GM19193 (cell line): ENCODE measurements around the gene TPRG1.

Source experiments
- POLR2A ChIP-seq: IDR thresholded peaks from 4 replicates; pipeline ENCODE4 v1.6.1; 2011; ENCODE audit not compliant: insufficient read depth, insufficient read length; ENCODE audit errors: extremely low read depth

TPRG1 gene

DNA sequence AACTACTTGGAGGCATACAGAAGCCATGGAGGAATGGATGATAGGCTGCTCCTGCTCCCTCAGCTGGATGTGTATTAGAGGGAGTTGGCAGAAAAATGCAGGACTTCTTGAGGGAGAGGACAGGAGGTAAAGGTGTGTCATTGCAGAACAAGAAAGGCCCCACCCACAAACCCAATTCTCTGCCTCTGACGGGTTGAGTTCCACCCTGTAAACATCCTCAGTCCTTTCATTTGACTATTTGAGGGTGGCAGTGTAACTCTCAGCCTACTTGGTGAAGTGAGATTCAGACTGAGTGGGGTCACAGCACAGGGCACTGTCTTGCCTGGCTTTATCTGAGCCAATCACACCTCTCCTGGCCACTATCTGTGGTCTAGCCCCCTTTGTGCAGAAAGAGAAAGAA, at the start of gene TPRG1:
Gene TPRG1, plus strand, starts transcription at position 265 of the 400 bp plus-strand sequence. CDS start 35,414 bp downstream, outside the sequence.
- no peak for TF ChIP-seq POLR2A

DNA sequence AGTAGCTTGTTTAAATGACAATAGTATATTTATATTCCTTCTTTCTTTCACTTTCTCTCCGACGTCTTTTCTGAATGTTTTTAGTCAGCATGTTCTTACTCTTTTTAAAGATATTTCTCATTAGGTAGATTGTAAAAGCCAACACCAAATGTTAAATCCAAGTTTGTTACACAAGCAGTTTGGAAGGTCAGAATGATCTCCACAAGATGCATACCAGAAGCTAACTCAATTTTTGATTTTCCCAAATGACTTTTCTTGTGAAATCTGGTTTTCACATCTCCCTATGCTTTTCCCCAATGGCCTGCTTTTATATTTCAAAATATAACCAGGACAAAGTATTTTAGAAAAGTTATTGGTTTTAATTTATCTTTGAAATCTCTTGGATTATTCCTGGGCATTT, 49.7 kb upstream of the TPRG1 start:
- TF ChIP-seq POLR2A: no peak

GRCh38 chr3:189122526-189123205, 49.1 kb upstream of the TPRG1 start:
- TF ChIP-seq POLR2A: no peak

GRCh38 chr3:189123595-189124387, 48.0 kb upstream of the TPRG1 start:
- no peak for TF ChIP-seq POLR2A

GRCh38 chr3:189132231-189132671, 39.5 kb upstream of the TPRG1 start:
- no peak for TF ChIP-seq POLR2A

DNA sequence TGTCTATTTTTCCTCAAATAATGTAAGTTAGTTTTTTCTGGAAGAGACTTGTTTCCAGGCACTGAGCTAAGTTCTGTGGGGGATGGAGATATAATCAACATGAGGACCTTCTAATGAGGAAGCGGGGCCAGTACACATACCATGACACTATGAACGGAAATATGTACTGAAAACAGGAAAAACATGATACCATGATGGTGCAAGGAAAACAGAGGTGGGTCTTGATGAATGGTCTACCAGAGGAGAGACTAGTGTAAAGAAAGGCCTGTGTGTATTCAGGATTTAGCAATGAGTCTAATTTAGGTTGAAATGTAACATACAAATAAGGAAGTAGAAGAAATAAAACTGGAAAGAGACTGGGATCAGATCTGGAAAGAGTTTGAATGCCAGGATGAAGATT, 38.9 kb upstream of the TPRG1 start:
- no peak for TF ChIP-seq POLR2A

- TF ChIP-seq POLR2A: no peak
These were observed 38.0 kb upstream of the TPRG1 start for GRCh38 chr3:189133768-189134167.

- TF ChIP-seq POLR2A: no peak
These were observed 34.4 kb upstream of the TPRG1 start for GRCh38 chr3:189137416-189137815.

- TF ChIP-seq POLR2A: no peak
These were observed 32.7 kb upstream of the TPRG1 start for GRCh38 chr3:189138901-189139610.

DNA sequence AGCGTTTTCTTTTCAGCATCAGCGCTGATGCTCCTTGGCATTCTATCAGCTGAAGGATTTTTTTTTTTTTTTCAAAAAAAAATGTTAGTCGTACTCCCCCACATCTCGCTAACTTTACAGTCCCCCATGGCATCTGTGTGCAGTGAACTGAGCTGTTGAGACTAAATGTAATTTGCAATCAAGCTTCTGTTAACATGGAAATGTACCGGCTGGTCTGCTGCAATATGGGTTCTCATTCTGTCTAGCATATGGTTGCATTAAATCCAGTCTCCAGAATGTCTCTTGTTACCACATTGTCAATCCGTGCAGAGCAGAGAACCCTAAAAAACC, 32.2 kb upstream of the TPRG1 start:
- no peak for TF ChIP-seq POLR2A

- TF ChIP-seq POLR2A: no peak
These were observed 29.2 kb upstream of the TPRG1 start for GRCh38 chr3:189142527-189142926.

- TF ChIP-seq POLR2A: no peak
These were observed 28.4 kb upstream of the TPRG1 start for GRCh38 chr3:189143321-189143720.

DNA sequence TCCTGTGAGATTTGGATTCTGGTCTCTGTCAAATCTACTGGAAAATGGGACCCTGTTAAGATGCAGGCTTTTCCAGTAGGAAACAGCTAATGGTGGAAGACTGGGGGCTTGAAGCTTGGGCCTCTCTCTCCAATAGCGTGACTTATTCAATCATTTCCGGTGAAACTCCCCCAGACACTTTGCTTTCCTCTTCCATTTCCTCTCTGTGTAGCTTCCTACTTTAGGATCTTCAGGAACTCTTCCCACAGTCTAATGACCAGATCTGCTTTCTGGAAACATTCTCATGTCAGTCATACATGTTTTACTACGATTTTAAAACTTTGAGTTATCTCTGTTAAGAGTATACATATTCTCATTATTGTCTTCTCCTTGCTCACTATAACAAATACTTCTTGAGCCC, 28.0 kb upstream of the TPRG1 start:
- no peak for TF ChIP-seq POLR2A

DNA sequence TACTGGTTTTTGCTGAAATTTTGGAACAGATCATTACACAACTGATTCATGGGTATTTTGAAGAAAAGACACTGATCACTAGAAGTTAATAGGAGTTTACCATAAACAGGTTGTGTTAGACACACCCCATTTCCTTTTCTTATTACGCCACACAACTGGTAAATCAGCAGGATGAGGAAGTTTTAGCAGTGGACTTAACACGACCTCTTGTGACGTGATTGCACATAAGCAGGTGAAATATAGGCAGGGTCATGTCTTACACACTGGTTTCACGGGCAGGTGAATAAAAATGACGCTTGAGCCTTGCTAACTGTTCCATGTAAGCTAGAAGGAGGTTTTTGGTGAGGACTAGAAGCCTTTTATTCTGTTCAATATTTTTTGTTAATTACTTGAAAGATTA, 27.1 kb upstream of the TPRG1 start:
- no peak for TF ChIP-seq POLR2A

GRCh38 chr3:189146848-189147247, 24.9 kb upstream of the TPRG1 start:
- TF ChIP-seq POLR2A: no peak
